ENCODE data around the gene ZBTB7C.
A peak's percentile ranks its signal among the peaks of the same experiment; 100 is the strongest.

The ZBTB7C gene

GRCh38 chr18:48355276-48356115, 53.7 kb downstream of the ZBTB7C start:
- DNase-seq = no peak

GRCh38 chr18:48354746-48355260, 54.4 kb downstream of the ZBTB7C start:
- no peak for DNase-seq

- no peak for DNase-seq
Observed at GRCh38 chr18:48352051-48352755, 57.0 kb downstream of the ZBTB7C start.

- DNase-seq = no peak
Observed at GRCh38 chr18:48351216-48352050, 57.8 kb downstream of the ZBTB7C start.

GRCh38 chr18:48348739-48349138, 60.4 kb downstream of the ZBTB7C start:
- no peak for DNase-seq

- DNase-seq = no peak
Observed at GRCh38 chr18:48347756-48348326, 61.3 kb downstream of the ZBTB7C start.

- DNase-seq = peak in 1 of 58 donors; percentile 21
Observed at GRCh38 chr18:48345596-48345995, 63.6 kb downstream of the ZBTB7C start.

- DNase-seq = peak in 4 of 58 donors; percentile 28 to 68 (median 40)
Observed at GRCh38 chr18:48342581-48342980, 66.6 kb downstream of the ZBTB7C start.

GRCh38 chr18:48342125-48342524, 67.1 kb downstream of the ZBTB7C start:
- peak in 51 of 58 donors; percentile 16 to 87 (median 54) for DNase-seq

GRCh38 chr18:48340560-48340959, 68.6 kb downstream of the ZBTB7C start:
- DNase-seq = peak in 5 of 58 donors; percentile 14 to 24 (median 19)

- DNase-seq = no peak
Observed at GRCh38 chr18:48339692-48340091, 69.5 kb downstream of the ZBTB7C start.

GRCh38 chr18:48338915-48339314, 70.3 kb downstream of the ZBTB7C start:
- no peak for DNase-seq

GRCh38 chr18:48337053-48337452, 72.1 kb downstream of the ZBTB7C start:
- DNase-seq = no peak

- DNase-seq = peak in 2 of 58 donors; percentile 17
Observed at GRCh38 chr18:48336332-48336731, 72.9 kb downstream of the ZBTB7C start.

GRCh38 chr18:48335829-48336228, 73.4 kb downstream of the ZBTB7C start:
- no peak for DNase-seq

- no peak for DNase-seq
Observed at GRCh38 chr18:48334845-48335244, 74.3 kb downstream of the ZBTB7C start.

- DNase-seq = peak in 7 of 58 donors; percentile 12 to 29 (median 17)
Observed at GRCh38 chr18:48333563-48333962, 75.6 kb downstream of the ZBTB7C start.

GRCh38 chr18:48330016-48330991, 78.9 kb downstream of the ZBTB7C start:
- DNase-seq = no peak

- no peak for DNase-seq
Observed at GRCh38 chr18:48328473-48329210, 80.5 kb downstream of the ZBTB7C start.

All from anterior cingulate cortex (tissue), 58 donors.